Measurements from ENCODE around the gene ELOB.

DNA sequence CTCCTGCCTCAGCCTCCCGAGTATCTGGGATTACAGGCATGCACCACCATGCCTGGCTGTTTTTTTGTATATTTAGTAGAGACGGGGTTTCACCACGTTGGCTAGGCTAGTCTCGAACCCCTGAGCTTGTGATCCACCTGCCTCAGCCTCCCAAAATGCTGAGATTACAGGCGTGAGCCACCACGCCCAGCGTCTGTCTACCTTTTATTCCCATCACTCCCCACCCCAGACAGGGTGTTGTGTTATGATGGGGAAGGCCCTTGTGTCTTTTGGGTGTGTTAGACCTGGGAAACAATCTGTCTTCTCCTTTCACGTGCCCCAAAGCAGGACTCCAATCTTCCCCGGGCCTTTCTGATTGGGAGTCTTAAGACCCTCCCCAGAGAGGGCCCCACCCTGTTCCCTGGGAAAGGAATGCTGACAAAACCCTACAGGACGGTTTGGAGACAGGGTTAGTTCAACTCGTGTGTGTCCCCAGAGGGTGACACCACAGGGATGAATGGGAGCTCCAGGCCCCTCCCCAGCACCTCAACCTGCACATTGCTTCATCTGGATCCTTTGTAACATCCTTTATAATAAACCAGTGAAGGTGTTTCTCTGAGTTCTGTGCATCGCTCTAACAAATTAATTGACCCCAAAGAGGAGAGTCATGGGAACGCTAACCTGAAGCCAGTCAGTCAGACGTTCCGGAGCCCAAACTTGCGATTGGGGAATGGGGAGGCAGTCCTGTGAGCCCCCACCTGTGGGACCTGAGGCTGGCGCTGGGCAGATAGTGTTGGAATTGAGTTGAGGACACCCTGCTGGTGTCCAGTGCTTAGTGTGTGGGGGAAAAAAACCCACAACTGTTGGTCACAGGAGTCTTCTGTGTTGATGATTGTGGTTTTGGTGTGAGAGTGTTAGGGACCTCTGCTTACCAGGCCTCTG lies 3.2 kb upstream of the ELOB start:
- no peak for TF ChIP-seq POLR2A (IDR thresholded peaks at IDR 0.05)
- no peak for TF ChIP-seq CTCF (IDR thresholded peaks at IDR 0.05)
- TF ChIP-seq POLR2AphosphoS5 (IDR thresholded peaks at IDR 0.05; ENCODE audit: insufficient read depth in 1 of 2, low read depth in 1 of 2), result no peak
